HG03108 (cell line): ENCODE results near the gene GABRA5.
"Not testable (repeated sequence)": the region's sequence is repeated elsewhere in the genome, so short reads cannot be mapped to it uniquely, and the experiment has no call there.

Source experiments
- ATAC-seq: cut with Tn5 transposase; IDR thresholded peaks from one replicate; pipeline ENCODE4 v1.9.1; 2021; ENCODE audit warnings: moderate library complexity; ENCODE audit not compliant: unreplicated experiment

GABRA5 gene

DNA sequence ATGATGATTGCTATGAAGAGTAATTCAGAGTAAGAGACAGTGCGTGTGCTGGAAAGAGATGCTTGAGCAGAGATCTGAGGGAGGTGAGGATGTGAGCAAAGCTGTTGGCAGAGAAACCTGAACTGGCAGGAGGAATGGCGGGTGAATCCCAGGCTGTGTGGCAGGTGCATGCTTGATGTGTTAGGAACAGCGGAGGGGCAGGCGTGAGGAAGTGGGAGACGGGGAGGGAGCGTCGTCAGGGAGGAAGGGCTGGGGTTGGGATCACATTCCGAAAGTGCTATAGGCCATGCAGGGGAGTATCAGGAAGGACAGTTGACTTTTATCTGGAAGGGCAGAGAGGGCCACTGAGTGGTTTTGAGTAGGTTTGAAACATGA is 8.6 kb downstream of the GABRA5 start:
- ATAC-seq: no peak

DNA sequence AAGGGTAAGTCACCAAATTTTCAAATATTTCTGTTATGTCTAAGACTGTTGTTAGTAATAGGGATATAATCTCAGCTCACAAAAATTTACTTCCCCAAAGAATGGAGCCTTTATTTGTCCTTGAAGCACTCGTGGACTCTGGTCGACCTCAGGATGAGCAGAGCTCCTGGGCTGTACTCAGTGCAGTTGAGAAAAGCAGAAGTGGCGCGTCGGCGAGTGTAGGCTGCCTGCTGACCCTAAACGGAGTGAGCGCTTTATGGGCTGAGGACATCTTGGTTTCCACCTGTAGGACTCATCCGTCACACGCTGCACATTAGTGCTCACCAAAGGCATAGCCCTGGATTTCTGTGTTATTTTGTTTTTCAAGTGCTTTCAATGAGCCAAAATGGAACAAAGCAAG is 11.0 kb downstream of the GABRA5 start:
- ATAC-seq: no peak

DNA sequence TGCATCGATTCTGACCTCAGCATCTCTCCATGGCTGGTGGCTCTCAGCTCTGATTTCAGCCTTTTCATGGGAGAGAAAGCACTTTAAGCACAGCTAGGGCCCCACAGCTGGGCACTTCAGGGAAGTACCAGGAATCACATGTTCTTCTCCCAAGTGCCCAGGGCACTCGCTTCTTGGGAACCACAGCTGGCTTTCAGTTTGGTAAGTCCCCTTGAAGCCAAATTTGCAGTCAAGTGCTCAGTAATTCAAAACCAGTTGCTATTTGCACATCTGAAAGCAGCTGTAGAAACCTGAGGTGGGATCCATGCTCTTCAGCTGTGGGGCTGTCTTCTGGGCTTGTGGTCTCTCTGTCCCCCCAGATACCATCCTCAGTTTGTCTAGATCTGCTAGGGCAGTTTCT is 12.8 kb downstream of the GABRA5 start:
- ATAC-seq: no peak

DNA sequence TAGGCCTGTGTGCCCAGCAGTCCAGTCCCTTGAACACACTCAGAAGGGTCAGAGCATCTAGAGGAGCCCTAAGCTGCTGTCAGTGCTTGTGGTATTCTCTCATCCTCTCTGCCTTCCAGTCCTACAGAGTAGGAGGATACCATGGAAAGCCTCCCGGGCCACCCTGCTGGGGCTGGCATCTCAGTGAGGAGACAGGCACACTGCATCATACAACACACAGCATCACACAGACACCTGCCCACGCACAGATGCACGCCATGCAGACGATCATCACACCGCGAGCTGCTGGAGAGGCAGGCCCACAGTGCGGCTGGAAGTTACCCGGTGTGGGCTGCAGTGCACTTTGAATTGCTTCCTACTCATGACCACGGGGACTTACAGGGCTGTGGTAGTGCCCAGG is 15.2 kb downstream of the GABRA5 start:
- ATAC-seq: no peak

DNA sequence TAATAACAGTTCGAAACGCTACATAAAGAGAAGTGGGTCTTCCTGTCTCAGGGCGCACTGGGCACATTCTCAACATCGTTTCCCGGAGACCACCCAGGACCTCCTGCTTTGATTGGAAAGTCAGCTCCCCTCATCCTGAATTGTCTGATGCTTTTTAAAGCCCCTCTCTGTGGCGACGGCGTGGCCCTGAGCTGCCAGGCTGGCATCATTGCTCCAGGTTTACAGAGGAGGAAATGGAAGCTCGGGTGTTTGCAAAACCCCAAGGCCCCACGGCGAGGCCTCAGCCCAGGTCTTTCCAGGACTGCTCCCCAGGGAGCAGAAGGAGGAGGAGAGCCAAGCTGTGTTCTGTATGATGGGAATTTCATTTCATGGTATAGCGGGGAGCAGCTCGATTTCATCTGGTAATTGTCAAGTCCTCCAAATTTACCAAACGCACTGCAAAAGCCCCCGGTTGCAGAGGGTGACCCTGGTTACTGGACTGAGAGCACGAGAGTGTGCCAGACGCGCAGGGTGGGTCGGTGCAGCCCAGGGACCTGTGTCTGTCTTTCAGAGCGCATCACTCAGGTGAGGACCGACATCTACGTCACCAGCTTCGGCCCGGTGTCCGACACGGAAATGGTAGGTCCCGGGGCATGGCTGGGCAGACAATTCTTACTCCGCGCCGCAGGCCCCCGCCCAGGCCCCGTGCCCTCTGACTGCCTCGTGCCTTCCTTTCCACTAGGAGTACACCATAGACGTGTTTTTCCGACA is 15.9 kb downstream of the GABRA5 start:
- ATAC-seq: no peak

DNA sequence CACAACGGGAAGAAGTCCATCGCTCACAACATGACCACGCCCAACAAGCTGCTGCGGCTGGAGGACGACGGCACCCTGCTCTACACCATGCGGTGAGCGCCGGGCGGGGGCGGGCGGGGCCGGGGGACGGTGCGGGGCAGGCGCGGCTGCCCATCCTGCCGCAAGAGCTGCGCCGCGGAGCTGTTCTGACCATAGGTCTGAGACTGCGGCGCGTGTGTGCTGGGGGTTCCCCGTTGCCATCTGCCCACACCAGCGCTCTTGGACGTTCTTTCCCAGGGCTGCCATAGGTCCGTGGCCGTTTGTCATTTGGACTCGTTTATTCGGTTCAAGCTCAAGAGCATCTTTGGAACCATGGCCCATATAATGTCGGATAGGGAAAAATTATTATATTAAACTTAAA is 16.6 kb downstream of the GABRA5 start:
- no peak for ATAC-seq

DNA sequence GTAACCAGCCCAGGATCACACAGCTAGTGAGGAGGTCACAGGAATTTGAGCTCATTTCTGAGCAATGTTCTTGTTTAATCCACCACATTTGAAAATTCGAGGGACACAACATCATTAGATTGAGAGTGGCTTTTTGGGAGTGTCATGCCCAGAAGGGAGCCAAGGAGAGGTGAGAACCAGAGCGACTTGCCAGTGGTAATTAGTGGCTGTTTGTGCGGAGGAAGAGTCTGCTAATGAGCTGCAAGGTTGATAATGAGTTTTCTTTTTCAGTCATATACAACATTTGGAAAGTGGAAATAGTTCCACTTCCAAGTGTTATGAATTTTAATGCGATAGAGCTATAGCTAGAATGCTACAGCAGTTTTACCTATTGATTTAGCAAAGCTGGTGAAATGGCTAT is 19.7 kb downstream of the GABRA5 start:
- no peak for ATAC-seq

DNA sequence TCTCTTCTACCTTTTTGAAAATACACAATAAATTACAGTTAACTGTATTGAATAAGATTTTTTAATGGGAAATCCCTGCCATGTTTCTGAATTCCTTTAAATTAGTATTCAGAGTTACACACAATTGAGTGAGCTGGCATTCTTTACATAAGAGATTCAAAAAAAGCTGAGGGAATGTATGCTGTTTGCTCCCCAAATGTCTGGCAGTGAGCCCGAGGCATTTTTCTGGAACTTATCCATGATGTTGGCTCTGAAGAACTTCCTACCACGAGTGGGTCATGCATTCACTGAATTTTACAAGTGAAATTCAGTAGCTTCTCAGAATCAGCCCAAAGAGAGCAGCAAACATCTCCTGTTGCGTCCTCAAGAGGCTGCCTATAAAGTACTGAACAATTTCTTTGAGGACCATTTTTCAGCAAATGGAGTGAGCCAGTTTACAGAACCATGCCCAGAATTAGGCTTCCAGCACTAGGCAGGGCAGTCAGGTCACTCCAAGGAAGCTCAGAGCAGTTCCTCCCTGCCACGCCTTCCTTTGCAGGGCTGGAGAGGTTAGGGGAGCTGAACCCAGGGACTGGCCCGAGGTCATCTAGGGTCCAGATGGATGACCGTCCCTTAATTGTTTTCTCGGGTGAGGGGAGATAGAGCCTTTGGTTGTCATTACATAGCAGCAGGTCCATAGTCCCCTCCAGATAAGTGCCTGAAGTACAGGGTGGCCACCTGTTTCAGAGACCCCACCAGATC is 21.2 kb downstream of the GABRA5 start:
- ATAC-seq: no peak

DNA sequence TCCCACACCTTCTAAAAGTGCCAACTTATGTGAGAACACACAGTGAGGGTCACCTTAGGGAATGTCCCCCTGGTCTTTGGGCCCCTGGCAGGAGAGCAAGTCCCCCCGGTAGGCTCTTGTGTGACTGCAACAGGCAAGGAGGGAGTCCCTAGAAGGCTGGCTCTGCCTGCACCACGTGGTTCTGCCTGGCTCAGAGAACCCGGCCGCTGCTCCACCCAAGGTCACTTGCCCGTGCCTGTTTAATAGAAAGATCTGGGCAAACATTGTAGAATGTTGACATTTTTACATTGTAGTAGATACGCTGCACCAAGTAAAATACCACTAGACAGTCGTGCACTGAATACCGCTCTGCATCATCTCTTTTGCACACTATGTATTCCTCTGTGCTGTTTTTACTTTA is 21.9 kb downstream of the GABRA5 start:
- ATAC-seq: no peak

DNA sequence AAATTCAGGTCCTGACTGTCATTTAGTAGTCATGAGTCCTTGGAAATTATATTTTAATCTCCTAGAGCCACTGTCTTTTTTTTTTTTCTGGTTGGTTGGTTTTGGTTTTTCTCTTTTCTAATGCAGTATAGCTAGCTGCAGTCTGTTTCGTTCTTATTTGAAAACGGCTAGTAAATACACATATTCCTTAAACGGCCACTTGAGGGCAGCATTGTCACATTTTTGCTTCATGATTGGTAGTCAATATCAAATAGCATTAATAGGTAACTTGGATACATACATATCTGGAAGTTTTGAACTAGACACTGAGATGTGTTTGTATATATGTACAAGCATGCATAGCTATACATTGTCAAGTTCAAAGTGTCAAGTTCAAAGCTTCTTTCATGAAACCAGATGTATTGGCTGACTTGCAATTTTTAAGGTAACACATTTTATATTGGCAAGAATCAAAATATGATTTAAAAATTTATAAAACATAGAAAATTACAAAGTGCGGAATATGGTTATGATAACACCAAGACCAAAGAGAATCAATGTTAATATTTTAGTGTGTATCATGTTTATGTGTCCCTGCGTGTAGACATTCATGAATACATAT is 22.5 kb downstream of the GABRA5 start:
- ATAC-seq: no peak

DNA sequence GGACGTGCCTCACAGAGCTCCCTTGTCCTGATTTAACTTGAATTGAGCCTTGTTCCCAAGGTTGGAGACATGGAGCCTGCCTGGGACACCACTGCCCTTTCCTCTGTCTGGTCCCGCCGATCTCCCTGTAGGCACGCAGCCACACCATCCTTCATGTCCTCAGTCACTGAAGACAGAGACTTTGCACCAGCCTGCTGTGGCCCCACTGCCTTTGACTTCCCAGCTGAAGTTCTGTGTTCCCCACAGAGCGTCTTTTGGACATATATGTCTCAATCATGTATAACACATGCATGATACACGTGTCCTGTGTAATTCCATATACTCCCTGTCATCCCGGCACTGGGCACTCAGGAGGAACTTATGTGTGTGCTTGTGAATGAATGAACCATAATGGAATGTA is 23.6 kb downstream of the GABRA5 start:
- no peak for ATAC-seq

DNA sequence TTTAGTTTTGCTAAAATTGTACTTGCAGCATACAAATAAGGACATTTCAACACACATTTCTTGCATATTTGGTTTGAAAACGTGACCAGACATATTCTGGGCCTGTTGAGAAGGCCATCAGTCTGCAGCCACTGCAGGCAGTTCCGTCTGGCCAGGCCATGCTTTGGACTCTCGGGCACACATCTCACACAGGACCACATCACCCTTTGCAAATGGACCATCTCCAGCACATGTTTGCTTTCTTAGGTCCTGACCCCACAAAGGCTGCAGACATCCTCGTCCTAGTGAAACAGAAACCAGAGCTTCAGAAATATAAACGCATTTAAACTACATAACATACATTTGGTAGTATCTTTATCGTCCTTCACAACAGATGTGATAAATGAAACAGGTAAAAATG is 24.1 kb downstream of the GABRA5 start:
- no peak for ATAC-seq

DNA sequence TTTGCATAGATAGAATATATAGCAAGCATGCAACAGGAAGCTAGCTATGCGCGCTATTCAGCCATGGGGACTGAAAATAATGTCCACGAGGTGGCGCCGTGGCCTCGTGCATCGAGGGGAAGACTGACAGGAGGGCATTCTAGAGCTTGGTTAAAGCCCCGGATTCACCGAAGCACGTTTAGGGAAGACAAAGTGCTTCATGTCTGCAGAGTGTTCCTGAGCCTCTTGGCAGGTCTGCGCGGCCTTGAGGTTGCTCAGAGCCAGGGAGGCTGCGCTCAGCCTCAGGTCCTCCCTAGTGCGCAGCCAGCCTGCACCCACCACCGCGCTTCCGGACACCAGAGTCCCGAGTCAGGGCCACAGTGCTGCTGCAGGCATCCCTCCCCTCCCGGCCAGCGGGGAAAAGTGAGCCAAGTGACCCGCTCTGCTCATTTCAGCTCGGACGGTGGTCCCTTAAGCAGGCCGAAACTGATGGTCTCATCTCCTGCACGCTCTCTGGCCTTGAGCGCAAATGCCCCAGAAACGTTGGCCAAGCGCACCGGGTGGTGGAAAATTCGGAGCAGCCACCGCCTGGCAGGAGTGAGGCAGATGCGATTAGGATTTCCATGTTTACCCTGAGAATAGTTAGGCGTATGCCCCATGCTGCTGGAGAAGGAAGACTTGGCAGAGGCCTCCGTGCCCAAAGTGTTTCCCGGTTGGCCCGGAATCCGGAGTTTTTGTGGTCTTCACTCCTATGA is 24.8 kb downstream of the GABRA5 start:
- ATAC-seq: no peak

DNA sequence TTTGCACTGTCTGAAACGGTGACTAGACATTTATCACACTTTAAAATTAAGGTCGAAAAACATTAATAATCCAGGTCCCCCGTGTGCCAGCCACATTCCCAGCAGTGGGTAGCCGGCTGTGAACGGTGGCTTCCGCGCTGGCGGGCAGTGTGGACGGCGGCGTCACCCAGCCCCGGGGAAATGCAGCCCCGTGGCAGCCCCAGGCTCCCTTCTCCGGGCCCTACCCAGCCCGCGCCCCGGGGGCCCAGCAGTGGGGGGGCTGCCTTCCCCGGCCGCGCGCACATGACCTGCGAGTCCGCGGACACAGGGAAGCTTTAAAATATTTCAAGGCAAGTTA is 25.3 kb downstream of the GABRA5 start:
- no peak for ATAC-seq

DNA sequence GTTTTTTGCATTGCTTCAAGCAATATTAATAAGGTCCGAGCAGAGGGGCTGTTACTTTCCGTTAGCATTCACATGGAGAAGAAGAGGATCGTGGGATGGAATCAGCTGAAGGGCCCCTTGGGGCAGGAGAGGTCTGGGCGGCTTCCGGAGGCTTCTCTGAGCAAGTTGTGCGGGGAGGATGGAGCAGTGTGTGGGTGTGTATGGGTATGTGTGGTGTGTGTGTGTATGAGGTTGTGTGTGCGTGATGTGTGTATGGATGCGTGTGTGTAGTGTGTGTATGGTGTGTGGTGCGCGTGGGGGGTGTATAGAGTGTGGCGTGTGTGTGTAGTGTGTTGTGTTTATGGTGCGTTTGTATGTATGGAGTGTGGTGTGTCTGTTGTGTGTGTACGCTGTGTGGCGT is 25.8 kb downstream of the GABRA5 start:
- no peak for ATAC-seq

DNA sequence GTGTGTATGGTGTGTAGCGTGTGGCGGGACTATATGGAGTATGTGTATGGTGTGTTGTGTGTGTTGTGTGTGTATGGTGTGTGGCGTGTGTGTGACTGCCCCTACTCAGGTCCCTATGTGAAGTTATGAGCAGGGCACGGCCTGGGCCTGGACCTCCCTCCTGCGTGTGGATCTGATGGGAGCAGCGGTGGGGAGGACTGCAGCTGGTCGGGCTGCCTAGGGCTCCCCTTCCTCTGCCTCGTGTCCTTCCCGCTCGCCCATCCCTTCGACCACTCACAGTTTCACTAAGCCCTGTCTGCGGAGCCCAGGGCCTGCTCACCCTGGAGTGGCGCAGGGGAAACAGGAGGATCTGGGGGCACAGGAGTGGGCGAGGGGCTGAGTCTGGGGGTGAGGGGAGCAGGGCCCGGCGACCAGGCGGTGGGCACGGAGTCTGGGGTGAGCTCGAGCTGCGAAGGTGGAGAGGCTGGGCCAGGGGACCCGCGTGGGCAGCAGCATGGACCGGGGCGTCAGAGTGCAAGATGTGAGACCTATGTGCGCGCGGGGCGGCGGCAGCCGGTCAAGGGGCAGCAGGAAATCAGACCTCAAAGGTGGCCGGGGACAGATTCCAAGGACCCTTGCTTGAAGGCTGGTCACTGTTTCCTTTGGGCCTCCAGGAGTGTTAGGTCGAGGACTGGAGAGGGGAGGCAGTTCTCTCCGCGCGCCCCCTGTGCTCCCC is 26.6 kb downstream of the GABRA5 start:
- no peak for ATAC-seq

DNA sequence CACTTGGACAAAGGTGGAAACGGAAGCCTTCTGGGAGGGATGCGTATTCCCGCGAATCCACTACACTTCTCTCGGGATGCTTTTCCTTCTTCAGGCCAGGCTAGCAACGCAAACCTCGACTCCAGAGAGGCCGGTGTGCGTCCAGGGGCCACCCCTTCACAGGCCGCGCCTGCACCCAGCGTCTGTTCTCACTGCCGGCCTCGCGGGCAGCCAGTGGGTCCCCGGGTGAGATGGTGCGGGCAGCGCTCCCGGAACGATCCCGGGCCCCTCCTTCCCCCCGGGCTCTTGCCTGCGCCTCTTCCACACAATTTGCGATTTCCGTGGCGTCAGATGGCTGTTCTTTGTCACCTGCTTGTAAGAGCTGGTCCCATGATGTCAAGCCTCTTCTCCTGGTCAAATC is 27.3 kb downstream of the GABRA5 start:
- no peak for ATAC-seq

DNA sequence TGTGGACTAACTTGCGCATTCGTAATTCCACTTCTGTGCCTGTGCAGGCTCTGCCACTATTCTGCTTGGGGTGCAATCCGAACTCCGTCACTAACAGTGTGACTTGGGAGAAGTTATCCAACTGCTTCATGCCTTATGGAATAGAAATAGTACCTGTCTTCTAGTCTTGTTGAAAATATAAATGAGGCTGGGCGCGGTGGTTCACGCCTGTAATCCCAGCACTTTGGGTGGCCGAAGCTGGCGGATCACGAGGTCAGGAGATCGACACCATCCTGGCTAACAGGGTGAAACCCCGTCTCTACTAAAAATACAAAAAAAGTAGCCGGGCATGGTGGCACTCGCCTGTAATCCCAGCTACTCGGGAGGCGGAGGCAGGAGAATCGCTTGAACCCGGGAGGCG is 28.5 kb downstream of the GABRA5 start:
- ATAC-seq: not testable (repeated sequence)

DNA sequence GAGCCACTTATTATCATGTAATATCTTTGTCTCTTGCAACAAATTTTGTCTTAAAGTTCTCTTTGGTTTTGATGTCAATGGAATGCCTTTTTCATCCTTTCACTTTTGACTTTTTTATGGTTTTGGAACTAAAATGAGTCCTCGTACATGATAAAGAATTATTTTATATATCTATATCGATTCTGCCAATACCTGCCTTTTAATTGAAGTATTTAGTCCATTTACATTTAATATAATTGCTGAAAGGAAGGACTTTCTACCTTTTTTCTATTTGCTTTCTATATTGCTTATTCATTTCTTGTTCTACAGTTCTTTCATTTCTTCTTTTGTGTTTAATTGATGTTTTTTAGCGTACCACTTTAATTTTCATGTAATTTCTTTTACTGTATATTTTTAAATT is 32.8 kb downstream of the GABRA5 start:
- ATAC-seq: no peak

DNA sequence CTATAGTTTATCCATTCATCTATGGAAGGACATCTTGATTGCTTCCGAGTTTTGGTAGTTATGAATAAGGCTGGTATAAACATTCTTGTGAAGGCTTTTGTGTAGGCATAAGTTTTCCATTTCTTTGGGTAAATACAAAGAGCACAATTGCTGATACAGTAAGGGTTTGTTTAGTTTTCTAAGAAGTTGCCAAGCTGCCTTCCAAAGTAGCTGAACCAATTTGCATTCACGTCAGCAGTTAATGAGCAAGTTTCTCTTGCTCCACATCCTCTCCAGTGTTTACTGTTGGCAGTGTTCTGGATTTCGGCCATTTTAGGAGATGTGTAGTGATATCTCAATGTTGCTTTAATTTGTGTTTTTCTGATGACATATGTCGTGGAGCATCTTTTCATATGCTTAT is 34.2 kb downstream of the GABRA5 start:
- no peak for ATAC-seq

DNA sequence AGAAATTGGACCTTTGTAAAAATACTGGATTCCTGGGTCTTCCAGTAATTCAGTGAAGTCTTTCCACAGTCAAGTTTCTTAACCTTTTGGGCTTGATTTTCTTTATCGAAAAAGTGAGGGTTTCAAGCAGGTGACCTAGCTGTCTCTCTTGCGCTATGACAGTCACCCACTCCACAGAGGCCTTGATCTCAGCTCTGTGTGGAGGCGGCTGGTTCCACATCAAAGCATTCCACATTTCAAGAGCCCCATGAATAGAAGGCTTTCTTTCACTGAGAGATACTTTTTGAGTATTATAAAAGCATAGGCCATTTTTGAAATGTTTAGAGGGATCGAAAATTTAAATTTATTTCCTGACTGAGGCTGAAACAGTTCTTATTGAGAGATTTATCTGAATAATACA is 43.9 kb downstream of the GABRA5 start:
- ATAC-seq: no peak
